ENCODE results near the gene TEX22.

TEX22 gene

DNA sequence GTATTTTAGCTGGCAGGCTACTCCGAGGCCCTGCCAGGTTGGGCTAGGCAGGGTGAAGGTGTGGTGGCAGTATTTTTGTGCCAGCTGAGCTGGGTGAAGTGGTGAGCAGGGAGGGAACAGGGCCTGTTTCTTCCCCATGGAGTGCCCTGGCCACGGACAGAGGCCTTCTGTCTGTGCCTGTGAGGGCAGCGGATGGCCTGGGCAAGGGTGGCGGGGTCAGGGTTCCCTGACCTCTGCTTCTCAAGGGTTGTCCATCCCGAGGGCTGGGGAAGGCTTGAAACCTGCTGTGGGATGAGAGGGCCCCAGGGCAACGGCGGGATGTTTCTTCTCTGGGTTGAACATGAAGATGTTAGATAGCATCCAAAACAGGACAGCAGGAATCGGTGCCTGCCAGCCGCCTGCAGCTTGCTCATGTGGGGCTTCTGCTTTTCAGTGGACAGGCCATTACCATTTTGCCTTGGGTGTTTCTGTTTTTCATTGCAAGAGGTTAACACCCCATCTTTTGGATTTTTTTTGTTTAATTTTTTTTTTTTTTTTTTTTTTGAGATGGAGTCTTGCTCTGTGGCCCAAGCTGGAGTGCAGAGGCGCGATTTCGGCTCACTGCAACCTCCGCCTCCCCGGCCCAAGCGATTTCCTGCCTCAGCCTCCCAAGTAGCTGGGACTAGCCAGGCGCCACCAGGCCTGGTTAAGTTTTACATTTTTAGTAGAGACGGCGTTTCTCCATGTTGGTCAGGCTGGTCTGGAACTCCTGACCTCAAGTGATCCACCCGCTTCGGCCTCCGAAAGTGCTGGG is 24.6 kb downstream of the TEX22 start:
- no peak for DNase-seq

DNA sequence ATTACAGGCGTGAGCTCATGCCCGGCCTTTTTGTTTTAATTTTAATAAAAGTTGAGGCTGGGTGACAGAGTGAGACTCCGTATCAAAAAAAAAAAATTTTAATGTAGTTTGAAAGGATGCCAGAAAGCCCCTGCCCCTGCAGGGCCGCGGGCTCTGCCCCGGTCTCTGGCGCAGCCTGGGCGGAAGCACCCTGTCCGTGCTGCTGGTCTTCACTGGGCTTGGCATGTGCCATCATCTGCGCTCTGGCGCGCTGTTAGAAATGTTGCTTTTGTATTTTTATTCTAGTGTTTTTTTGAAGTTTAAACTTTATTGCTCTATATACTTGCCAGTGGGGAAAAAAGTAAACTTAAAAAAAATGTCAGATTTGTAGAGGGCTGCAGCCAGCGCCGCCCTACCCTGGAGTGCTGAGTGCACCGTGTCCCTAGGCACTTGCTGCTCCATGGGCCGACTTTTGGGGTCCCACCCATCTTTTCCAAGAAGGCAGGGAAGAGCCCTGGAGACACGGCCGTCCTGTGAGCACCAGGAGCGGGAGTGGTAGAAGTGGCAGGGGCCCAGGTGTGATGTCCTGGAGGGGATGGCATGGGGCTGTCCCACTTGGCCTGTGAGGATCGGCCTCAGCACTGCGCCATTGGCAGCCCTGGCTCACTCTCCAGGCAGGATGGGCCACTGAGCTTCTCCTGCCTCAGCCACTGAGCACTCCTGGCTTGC is 25.3 kb downstream of the TEX22 start:
- no peak for DNase-seq

DNA sequence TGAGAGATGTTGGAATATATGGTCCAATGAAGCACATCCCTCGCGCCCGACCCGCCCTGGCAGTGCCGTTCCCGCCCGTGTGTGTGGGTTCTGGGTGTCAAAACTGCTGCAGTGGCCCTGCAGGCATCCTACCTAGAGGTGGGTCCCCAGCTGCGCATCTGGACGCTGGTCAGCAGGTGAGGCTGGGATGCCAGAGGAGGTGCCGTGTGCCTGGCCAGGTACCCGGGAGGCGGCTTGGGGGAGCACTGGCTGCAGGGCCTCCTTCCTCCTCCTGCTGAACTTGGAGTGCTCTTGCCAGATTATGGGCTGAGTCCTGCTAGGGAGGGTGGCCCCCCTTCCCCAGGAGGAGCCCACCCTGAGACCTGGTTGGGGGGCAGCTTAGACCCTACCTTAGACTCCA is 26.5 kb downstream of the TEX22 start:
- no peak for DNase-seq

DNA sequence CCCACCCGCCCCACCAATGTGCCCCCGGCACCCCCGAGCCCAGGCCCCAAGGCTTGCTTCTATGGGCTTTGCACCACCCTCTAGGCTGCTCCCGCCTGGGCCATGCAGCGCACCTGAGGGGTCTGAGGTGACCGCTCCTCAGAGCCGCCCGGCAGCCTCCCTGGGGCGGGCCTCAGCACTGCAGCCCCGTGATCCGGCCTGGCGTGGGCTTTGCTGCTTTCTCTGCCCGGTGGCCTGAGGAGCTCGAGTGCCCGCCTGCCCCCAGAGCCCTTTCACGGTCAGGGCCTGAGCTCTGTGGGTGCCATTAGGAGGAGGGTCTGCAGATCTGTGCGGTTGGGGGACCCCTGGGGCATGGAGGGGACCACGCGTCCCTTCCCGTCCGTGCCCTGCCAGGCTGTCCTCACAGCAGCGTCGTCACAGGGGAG is 27.5 kb downstream of the TEX22 start:
- no peak for DNase-seq

DNA sequence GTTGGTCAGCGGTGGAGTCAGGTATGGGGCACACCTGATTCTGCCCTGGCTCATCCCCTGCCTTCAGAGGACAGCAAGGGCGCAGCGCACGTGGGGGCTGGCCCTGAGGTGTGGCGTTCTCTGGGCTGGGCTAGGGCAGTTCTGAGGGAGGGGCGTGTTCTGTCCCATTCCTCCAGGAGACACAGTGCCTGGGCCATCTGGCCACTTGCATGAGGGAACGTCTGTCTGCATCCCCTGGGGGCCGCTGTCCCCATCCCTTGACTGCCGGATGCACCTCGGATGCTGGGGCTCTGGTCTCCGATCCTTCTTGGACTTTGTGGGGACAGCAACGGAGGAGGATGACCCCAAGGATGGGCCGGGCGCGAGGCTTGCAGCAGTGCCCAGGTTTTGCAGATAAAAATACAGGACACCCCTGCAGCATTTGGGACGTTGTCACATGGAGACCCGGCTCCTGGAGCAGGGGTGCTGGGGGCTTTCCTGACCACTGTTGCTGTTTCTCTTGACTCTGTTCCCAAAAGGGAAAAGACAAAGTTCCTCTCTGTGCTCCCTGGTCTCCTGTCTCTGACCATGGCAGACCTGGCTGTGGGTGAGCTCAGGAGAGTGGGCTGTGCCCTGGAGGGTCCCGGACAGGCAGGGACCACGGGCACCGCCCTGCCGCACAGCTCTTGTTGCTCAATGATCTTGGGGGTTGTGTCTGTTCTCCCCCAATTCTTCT is 28.2 kb downstream of the TEX22 start:
- DNase-seq, result no peak

DNA sequence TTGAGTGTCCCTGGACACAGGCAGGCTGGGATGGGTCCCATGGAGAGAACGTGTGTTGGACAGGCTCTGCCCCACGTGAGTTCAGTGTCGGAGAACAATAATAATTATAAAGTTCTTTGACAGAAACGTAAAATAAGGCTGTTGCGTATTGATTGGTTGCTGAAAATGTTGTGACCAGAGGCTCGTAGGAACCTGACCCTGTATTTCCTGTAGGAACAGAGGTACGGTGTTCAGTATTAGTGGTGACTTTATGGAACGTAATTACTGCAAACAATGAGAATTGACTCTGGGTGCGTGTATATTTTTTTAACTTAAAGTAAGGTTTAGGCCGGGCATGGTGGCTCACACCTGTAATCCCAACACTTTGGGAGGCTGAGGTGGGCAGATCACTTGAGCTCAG is 29.1 kb downstream of the TEX22 start:
- DNase-seq, result no peak

DNA sequence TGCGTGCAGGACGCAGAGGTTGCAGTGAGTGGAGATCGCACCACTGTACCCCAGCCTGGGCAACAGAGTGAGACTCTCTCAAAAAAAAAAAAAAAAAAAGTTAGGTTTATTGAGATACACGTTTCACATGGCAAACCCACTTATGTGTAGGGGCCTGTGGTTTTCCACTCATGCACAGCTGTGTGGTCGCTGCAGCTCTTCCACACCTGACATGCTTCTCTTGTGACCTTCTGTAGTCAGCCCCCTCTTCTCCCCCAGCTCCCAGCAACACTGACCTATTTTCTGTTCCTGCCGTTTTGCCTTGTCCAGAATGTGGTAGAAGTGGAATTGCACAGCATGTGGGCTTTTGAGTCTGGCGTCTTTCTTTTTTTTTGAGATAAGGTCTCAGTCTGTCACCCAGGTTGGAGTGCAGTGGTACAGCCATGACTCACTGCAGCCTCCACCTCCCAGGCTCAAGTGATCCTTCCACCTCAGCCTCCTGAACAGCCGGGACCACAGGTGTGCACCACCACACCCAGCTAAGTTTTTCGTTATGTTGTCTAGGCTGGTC is 29.7 kb downstream of the TEX22 start:
- DNase-seq, result no peak

DNA sequence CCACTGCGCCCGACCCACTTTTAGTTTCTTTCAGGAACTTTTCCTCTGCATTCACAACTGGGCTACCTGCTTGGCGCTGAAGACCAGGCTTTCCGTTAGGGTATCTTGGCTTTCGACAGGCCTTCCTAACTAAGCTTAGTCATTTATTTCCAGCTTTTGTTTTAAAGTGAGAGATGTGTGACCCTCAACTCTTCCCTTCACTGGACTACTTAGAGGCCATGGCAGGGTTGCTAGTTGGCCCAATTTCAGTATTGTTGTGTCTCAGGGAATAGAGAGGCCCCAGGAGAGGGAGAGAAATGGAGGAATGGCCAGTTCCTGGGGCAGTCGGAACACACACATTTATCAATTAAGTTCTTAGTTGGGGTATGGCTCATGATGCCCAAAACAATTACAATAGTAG is 31.7 kb downstream of the TEX22 start:
- DNase-seq, result no peak

DNA sequence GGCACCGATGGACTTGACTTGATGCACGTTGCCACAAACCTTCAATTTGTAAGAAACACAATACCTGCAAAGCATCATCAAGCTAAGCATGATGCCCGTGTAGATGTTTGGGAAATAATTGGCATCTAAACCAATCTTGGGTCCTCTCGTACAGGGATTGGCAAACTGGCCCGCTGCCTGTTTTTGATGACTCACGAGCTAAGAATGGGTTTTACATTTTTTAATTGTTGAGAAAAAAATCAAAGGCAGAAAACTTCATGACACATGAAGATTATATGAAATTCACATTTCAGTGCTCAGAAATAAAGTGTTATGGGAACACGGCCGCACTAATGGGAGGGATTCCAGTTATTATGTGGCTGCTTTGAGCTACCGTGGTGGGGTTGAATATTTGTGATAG is 32.2 kb downstream of the TEX22 start:
- no peak for DNase-seq

DNA sequence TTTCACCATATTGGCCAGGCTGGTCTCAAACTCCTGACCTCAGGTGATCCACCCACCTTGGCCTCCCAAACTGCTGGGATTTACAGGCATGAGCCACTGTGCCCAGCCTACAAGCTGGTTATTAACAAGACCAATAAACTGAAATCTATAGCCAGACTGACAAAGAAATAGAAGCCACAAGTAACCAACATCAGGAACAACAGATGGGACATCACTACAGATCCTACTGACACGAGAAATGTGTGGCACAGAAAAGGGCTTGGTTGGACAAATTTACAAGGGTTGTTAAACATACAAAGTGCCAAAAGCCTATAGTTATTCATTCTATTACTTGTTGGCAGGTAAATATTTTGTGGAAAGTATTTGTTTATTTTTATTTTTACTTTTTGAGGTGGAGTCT is 32.9 kb downstream of the TEX22 start:
- no peak for DNase-seq

DNA sequence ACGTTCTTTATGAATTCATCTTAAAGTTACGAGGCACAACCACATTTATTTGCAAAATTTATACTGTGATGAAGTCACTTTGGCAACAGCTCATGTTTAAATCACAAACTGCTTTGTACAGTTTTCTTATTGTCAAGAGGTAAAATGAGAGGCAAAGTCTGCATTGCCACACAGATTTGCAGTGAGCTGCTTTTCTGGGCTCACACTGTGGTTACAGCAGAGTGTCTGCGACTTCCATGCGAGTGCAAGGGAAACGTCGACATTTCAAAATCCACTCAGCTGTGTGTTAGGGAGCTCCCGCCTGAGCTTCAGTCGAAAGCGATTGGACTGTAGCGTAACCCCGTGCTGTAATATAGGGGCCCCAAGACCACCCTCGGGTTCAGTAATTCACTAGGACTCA is 34.3 kb downstream of the TEX22 start:
- no peak for DNase-seq

DNA sequence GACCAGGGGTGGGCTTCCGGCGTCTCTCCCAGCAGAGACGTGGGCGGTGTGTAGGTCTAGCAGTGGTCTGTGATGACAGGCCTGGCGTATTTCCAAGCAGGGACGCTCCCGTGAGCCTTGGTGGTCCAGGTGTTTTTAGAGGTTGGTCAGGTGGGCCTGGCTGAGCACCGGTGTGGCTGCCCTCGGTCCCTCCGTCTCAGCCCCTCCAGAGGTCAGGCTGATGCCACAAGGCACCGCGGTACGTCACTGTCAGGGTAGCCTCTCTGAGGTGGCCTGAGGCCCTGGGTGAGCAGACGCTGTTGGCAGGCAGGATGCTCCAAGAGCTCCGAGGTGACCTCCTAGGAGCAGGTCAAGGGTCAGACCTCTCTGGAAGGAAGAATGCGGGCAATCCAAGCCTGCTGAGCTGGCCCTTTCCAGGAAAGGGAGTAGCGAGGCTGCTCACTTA is 34.8 kb downstream of the TEX22 start:
- DNase-seq, result no peak

DNA sequence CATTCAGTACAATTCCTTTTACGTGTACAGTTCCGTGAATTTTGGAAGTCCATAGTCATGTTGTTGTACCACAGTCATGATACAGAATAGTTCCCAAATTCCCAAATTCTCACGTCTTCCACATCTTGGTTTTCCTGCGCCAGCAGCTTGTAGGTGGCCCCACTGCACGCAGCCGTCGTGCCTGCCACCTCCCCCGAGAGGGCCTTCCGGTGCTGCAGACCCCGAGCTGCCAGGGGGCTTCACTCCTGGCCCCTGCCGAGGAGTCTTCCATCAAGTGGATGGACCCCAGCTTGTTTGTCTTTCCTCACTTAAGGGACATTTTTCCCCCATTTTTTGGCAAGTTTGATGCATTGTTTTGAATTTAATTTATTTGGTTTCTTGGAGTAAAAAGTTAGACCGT is 38.1 kb downstream of the TEX22 start:
- no peak for DNase-seq

DNA sequence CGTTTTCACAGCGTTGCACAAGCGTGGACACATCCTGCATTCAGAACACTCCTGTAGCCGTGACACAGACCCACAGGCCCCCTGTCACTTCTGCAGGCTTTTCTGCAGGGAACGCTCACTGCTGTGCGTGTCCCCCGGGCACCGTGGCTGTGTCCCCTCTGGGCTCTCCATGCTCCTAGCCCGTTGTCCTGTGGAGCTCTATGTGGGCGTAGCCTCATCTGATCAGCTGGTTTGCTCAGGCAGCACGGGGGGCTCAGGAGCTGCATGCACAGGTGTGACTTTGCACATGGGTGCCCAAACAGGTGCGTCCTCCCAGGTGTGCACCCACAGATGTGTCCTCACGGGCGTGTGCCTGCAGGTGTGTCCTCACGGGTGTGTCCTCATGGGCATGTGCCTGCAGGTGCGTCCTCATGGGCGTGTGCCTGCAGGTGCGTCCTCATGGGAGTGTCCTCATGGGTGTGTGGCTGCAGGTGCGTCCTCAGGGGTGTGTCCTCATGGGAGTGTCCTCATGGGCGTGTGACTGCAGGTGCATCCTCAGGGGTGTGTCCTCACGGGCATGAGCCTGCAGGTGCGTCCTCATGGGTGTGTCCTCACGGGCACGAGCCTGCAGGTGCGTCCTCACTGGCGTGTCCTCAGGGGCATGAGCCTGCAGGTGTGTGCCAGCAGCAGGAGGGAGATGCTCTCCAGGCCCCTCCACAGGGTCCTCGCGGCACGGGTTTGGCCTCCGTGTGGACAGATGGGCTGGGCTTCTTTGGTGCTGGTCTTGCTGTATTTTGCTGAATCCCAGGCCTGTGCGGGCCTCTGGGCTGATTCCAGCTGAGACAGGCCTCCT is 38.8 kb downstream of the TEX22 start:
- DNase-seq, result no peak

DNA sequence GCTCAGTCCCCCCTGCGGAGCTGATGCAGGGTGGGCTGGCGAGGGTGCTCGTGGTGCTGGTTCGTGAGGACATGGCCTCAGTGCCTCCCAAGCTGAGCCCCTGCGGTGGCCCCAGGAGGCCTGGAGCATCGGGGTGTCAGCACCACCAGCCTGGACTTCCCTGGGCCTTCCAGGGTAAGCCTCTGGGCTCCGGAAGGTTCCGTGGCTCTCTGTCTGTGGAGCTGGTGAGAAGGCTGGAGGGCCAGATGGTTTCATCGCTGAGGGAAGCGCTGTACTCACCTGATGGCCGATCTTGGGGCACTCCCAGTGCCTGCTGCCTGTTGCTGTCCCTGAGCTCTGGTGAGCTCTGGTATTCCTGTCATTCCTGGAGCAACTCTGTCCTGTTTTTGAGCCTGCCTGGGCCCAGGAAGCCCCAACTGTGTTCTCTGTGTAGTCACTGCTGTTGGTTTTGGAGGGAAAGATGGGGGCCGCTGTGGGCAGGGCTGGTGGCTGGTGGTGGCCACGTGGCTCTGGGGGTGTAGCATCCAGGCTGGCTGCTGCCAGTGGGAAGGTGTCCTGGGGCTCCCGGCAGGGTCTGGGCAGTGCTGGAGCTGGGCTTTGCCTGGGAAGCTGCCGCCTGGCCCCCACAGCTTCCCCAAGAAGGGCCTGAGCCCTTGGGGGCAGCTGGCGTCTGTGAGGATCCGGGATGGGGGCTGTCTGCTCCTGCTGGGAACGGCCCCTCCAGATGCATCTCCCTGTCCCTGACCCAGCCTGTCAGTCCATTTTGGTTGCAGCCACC is 39.6 kb downstream of the TEX22 start:
- no peak for DNase-seq

DNA sequence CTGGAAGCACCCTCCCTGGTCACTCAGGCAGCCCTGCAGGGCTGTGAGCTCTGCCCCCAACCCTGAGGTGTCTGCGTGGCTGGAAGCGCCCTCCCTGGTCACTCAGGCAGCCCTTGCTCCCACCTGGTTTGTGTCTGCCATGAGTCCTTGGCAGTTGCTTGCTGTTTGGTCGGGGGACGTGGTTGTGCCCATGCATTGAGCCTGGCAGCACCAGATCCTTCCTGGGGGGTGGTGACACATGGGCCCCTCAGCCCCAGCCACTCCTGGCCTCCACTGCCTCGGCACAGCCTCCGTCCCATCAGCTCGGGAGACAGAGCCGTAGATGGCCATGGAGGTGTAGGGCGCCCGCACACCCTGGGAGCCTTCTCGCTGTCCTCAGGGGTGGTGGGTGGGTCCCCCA is 40.8 kb downstream of the TEX22 start:
- no peak for DNase-seq

DNA sequence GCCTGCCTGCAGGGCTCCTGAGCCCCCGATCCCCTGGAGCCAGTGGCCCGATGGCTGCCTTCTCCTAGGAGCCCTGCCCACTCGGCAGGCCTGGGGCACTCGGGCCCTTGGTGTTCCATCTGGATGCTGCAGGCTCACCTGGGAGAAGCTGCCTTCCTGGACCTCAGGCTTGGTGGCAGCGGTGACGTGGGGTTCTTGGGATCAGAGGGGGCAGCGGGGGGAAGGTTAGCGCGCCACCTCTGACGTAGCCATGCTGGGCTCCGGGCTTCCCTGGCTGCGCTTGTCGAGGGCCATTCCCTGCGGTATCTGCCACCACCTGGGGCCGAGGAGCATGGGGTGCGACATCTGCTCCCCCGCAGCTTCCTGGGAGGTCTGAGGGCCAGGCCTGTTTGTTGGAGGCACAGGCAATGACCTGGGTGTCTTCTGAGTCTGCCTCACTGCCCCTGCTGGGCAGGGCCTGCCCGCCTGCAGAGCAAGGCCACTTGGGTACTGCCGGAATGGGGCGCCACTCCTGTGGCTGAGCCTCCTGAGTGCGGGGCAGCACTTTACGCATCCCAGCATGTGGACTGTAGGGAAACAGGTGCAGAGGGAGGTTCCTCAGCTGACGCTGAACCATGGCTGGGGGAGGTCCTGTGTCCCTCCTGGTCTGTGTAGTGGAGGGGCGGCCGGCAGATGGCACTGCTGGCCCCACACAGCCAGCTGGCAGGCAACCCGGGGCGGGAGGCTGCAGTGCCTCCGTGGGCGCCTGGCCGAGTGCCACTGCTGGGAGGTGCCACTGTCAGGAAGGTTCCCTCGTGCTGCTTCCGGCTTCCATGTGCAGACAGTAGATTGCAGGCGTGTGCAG is 41.6 kb downstream of the TEX22 start:
- no peak for DNase-seq

DNA sequence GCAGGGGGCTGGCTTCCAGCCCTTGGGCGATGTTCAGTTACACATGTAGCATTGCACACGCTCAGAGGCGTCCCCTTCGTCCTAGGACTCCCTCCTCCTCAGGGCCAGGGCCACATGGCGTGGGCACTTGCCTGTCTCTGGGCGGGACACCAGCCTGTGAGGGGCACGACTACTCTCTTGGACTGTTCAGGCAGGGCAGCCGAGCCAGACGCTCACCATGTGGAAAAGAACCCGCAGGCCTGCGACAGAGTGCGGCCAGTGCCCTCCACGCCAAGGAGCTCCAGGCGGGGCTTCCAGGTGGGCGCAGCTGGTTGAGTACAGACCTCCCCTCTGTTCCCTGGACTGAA is 42.2 kb downstream of the TEX22 start:
- DNase-seq, result no peak

DNA sequence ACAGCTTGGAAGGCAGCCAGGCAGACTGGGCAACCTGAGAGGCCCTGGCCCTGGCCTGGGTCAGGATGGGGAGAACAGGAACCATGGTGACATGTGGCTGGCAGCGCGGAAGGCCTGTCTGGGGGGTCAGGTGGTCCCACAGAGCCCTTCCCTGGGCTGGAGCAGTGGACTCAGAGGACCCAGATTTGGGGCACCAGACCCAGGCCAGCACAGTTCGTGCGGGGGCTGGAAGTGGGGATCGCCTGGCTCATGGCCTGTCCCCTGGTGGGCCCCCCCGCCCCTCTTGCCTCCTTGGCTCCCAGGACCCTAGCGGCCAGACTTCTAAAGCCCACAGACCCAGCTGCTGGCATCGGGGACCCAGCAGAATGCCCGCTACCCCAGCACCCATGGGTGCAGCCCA is 42.7 kb downstream of the TEX22 start:
- no peak for DNase-seq

DNA sequence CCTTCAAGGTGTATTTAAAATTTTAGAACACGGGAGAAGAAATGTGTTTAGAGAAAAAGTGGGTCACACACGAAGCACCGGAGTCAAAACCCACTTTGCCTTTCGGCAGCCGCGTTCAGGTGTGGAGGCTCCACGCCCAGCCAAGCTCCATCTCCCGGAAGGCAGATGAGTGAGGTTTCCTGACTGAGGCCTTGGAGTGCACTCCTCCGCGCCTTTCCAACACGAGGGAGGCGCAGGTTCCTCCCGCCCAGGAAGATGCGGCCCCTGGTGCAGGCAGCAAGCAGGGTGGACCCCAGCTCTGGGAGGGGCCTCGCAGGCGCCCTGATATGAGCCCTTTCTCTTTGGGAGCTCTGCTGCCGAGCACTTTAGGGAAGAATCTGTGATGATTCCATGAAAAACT is 43.8 kb downstream of the TEX22 start:
- no peak for DNase-seq

DNA sequence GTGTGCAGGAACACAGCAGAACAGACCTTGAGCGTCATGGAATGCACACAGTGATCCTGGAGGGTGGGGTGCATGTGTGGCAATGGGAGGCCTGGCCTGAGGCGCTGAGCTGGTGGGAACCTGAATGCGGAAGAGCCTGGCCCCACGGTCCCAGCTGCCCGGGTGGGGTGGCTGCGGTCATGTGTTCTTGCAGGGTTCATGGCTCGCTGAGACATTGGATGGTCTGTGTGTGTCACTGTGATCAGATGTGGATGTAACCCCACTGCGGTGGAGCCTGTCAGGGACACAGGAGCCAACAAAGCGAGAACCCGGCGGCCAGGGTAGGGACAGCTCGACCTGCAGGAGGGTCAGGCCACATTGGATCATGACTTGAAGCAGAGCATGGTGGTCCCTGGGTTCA is 44.5 kb downstream of the TEX22 start:
- no peak for DNase-seq

All from Kasumi-1 (cell line).